K562 (cell line): ENCODE results near the gene PAQR7. TPM values are rescaled to one million over a fixed set of nuclear protein-coding genes. Genes with fewer than 3 reads are reported as not detected.

Experiments used
- ATF1 ChIP-seq, 2 experiments: fragments of 450-650 bp in 1 of 2; IDR thresholded peaks; 2 replicates each; pipeline ENCODE4 v1.6.1; 2016; ENCODE audit warnings: missing compliant biosample characterization in 1 of 2, missing genetic modification characterization in 1 of 2
- CTBP1 ChIP-seq: fragments of 450-650 bp; IDR thresholded peaks from 2 replicates; pipeline ENCODE4 v1.6.1; 2016; ENCODE audit warnings: borderline replicate concordance
- EP300 ChIP-seq: IDR thresholded peaks from 2 replicates; pipeline ENCODE4 v1.6.1; 2012; ENCODE audit warnings: low read length, improper control_type of control experiment
- HDAC1 ChIP-seq, 2 experiments: fragments of 450-650 bp; IDR thresholded peaks; 2 replicates each; pipeline ENCODE4 v1.6.1; 2016 to 2017; ENCODE audit warnings: inconsistent platforms in 1 of 2, mild to moderate bottlenecking in 1 of 2, moderate library complexity in 1 of 2
- KDM4B ChIP-seq, 2 experiments: fragments of 450-650 bp in 1 of 2; sonication (generic) in 1 of 2; IDR thresholded peaks; 2 replicates each; pipeline ENCODE4 v1.6.1; 2016 to 2017; ENCODE audit warnings: borderline replicate concordance in 2 of 2, antibody characterized with exemption in 1 of 2, low read depth in 1 of 2, mild to moderate bottlenecking in 1 of 2
- MXD1 ChIP-seq: fragments of 250-450 bp; sonication (Bioruptor Pico); IDR thresholded peaks from 2 replicates; pipeline ENCODE4 v1.8.0; 2021; ENCODE audit warnings: borderline replicate concordance, mild to moderate bottlenecking, moderate library complexity; ENCODE audit not compliant: poor library complexity, severe bottlenecking
- NFIC ChIP-seq: fragments of 450-650 bp; IDR thresholded peaks from 2 replicates; pipeline ENCODE4 v1.6.1; 2017; ENCODE audit warnings: mild to moderate bottlenecking, inconsistent platforms
- NR3C1 ChIP-seq: sonication (generic); formaldehyde crosslinking; IDR thresholded peaks from 2 replicates; pipeline ENCODE4 v1.8.1; 2022; ENCODE audit warnings: missing genetic modification reagents
- PCBP1 ChIP-seq: fragments of 200-400 bp; formaldehyde crosslinking; IDR thresholded peaks from 2 replicates; pipeline ENCODE4 v1.6.1; 2018; ENCODE audit warnings: mild to moderate bottlenecking, low read depth, low read length; ENCODE audit not compliant: poor library complexity, severe bottlenecking
- REST ChIP-seq, 2 experiments: fragments of 450-650 bp; formaldehyde crosslinking in 1 of 2; IDR thresholded peaks; 2 replicates each; pipeline versions ENCODE4 v1.4.0 to v1.6.1; 2014 to 2020; ENCODE audit warnings: mild to moderate bottlenecking in 2 of 2, borderline replicate concordance in 1 of 2, low read depth in 1 of 2
- SMARCB1 ChIP-seq: IDR thresholded peaks from 2 replicates; pipeline ENCODE4 v1.6.1; 2011; ENCODE audit warnings: improper control_type of control experiment, low read depth; ENCODE audit not compliant: insufficient read length
- SRSF7 ChIP-seq: fragments of 200-400 bp; formaldehyde crosslinking; optimal IDR thresholded peaks from 2 replicates; pipeline ENCODE3; 2017; ENCODE audit warnings: mild to moderate bottlenecking, low read depth, low read length
- TEAD1 ChIP-seq, 2 experiments: fragments of 450-650 bp in 1 of 2; sonication (generic) in 1 of 2; formaldehyde crosslinking; IDR thresholded peaks; 2 replicates each; pipeline versions ENCODE4 v1.4.0 to v1.8.0; 2020 to 2022; ENCODE audit warnings: mild to moderate bottlenecking in 2 of 2, missing genetic modification reagents in 1 of 2
- VEZF1 ChIP-seq: fragments of 200-800 bp; sonication (Bioruptor generic); IDR thresholded peaks from 2 replicates; pipeline ENCODE4 v1.6.1; 2017; ENCODE audit warnings: missing genetic modification characterization, missing compliant biosample characterization
- ZNF174 ChIP-seq: fragments of 250-450 bp; sonication (Bioruptor Pico); IDR thresholded peaks from 2 replicates; pipeline ENCODE4 v1.4.0; 2020; ENCODE audit warnings: mild to moderate bottlenecking
- ZNF444 ChIP-seq: fragments of 250-450 bp; sonication (Bioruptor Pico); IDR thresholded peaks from 2 replicates; pipeline ENCODE4 v1.4.0; 2020; ENCODE audit warnings: mild to moderate bottlenecking, moderate library complexity
- ZNF583 ChIP-seq: fragments of 250-450 bp; sonication (Bioruptor Pico); IDR thresholded peaks from 2 replicates; pipeline ENCODE4 v1.4.0; 2020
- polyA plus RNA-seq, 8 experiments: library from polyadenylated mRNA; depleted of rRNA in 4 of 8; stranded (reverse) in 5 of 8; unstranded in 3 of 8; fragments of >200 nt; fragmentation: Nextera tagmentation in 2 of 8; fragmentation: Illumina TruSeq in 1 of 8; extraction: Ambion mirVana in 2 of 8; extraction: Trizol in 1 of 8; gene quantifications; 2 replicates each; pipeline versions ENCODE4 v1.2.1 to v1.2.3, GENCODE V29; 2011 to 2014; ENCODE audit warnings: inconsistent platforms in 1 of 8, missing spikeins in 1 of 8
- total RNA-seq, 7 experiments: library from RNA; depleted of rRNA in 6 of 7; stranded (reverse); fragments of >200 nt in 6 of 7; fragmentation: Illumina TruSeq in 2 of 7; extraction: Trizol in 2 of 7; gene quantifications; 2 replicates each; pipeline versions ENCODE4 v1.2.1 to v1.2.3, GENCODE V29; 2011 to 2021; ENCODE audit warnings: low replicate concordance in 1 of 7

Gene PAQR7
- total and polyA plus RNA-seq, 9 of the 15 experiments (the other 6 are each of a cell fraction or from before 2014, with no cell fraction given): 1.1 to 5.2 (median 2.6) TPM

GRCh38 chr1:25889470-25889869 is 14.0 kb upstream of the PAQR7 start (continued):
- TF ChIP-seq SMARCB1 (no peak), SRSF7 (no peak), ZNF174 (no peak), HDAC1 (IDR thresholded peaks at IDR 0.05) (0 out of 4 replicates have a peak, but pooled peaks of 1 of the 2 experiments have one; percentile 18), EP300 (no peak), VEZF1 (CRISPR knock-in tag) (peak; percentile 86), REST (IDR thresholded peaks at IDR 0.05; ENCODE audit: borderline replicate concordance) (peak; percentile 56; the same call in 1 of the 2 replicates), REST (CRISPR knock-in tag; IDR thresholded peaks at IDR 0.05; ENCODE audit: low read depth) (no peak), KDM4B (IDR thresholded peaks at IDR 0.05; ENCODE audit: borderline replicate concordance in 2 of 2, low read depth in 1 of 2) (no peak), ATF1 (CRISPR knock-in tag; IDR thresholded peaks at IDR 0.05) (no peak), ATF1 (tag; IDR thresholded peaks at IDR 0.05) (no peak), PCBP1 (no peak), MXD1 (CRISPR knock-in tag) (no peak), CTBP1 (peak; percentile 29; the same call in 1 of the 2 replicates), TEAD1 (CRISPR knock-in tag; IDR thresholded peaks at IDR 0.05) (peak in 1 of 2 experiments; percentile 23; a peak in 1 of 4 replicates), NFIC (no peak), NR3C1 (CRISPR knock-in tag) (no peak), ZNF583 (CRISPR knock-in tag) (0 out of 2 replicates have a peak, but pooled peaks have one; percentile 46), ZNF444 (CRISPR knock-in tag) (no peak)
